ENCODE data around the gene MINDY4B.

The MINDY4B gene

GRCh38 chr3:150847433-150847832 is 57.8 kb downstream of the MINDY4B start:
- Mint-ChIP-seq H3K9me3 (peaks cover 6 to 12% of the 10 kb centered on the region in 2 donors), H3K27ac (no peak overlapping the region), H3K27me3 (peaks cover 0 to 6% of the 10 kb centered on the region in 2 donors), H3K4me1 (peaks cover 6 to 12% of the 10 kb centered on the region in 2 donors), H3K36me3 (peaks cover 7 to 13% of the 10 kb centered on the region in 2 donors), H3K4me3 (no peak overlapping the region)
- ATAC-seq (replicated peaks) (no peak), DNase-seq (no peak)

DNA sequence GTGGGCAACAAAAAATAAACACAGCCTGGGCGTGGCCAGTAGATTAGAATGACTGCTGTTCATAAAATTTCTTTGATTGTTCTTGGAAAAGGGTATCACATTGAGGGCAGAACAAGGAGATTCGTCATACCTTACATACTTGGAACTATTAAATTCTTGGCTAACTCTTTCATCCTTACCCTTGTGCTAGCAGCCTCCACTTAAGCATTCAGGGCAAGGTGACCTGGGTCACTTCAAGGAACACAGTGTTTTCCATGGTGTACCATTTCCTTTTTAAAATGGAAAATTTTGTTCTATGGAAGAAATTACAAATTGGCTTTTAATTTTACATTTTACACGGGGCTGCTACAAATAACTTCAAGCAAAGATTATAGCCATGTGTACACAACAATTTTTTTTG is 60.8 kb downstream of the MINDY4B start:
- peaks cover 7 to 15% of the 10 kb centered on the region in 2 donors for H3K27me3 Mint-ChIP-seq

DNA sequence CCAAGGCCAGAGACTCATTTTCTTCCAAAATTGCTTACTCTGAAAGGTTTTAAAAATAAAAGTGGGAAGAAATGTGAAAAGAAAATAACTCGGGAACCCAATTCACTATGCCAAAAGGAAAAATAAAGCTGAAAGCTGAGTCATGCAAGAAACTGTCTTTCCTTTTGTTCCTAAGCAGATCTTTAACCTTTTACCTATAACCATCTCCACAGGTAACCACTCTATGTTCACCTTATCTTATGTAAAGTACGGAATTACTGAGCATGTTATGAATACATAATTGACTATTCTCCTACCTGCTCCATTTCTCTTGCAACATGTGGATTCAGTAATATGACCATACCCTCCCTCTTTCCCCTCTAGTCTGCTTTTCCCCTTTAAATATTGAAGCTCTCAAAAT is 62.0 kb downstream of the MINDY4B start:
- no peaks in the 10 kb centered on the region for H3K36me3 Mint-ChIP-seq
- H3K27me3 Mint-ChIP-seq, result peaks cover 8 to 26% of the 10 kb centered on the region in 2 donors
- H3K9me3 Mint-ChIP-seq, result no peaks in the 10 kb centered on the region
- no peak overlapping the region for H3K4me3 Mint-ChIP-seq
- no peak overlapping the region for H3K27ac Mint-ChIP-seq
- H3K4me1 Mint-ChIP-seq, result peaks cover 2 to 21% of the 10 kb centered on the region in 2 donors
- no peak for ATAC-seq (replicated peaks)
- DNase-seq, result no peak

More for the DNA sequence above, 60.8 kb downstream of the MINDY4B start:
- Mint-ChIP-seq H3K9me3 (peaks cover under 1% of the 10 kb centered on the region in 2 donors), H3K27ac (no peak overlapping the region), H3K4me3 (no peak overlapping the region), H3K4me1 (peaks cover 3 to 16% of the 10 kb centered on the region in 2 donors), H3K36me3 (peaks cover 0 to under 1% of the 10 kb centered on the region in 2 donors)
- DNase-seq (no peak), ATAC-seq (replicated peaks) (no peak)

- peaks cover 13 to 26% of the 10 kb centered on the region in 2 donors for H3K27me3 Mint-ChIP-seq
- peak in 1 of 2 donors; percentile 58 for ATAC-seq (replicated peaks)
- no peaks in the 10 kb centered on the region for H3K9me3 Mint-ChIP-seq
- H3K4me3 Mint-ChIP-seq, result no peak overlapping the region
- peaks cover 4 to 26% of the 10 kb centered on the region in 2 donors for H3K4me1 Mint-ChIP-seq
- H3K36me3 Mint-ChIP-seq, result no peaks in the 10 kb centered on the region
- H3K27ac Mint-ChIP-seq, result no peak overlapping the region
- DNase-seq, result no peak
Observed at GRCh38 chr3:150840802-150841515, 64.3 kb downstream of the MINDY4B start.

- H3K27ac Mint-ChIP-seq, result no peak overlapping the region
- H3K4me3 Mint-ChIP-seq, result no peak overlapping the region
- DNase-seq, result no peak
- H3K27me3 Mint-ChIP-seq, result peaks cover 5 to 11% of the 10 kb centered on the region in 2 donors
- H3K36me3 Mint-ChIP-seq, result peaks cover 0 to 2% of the 10 kb centered on the region in 2 donors
- no peak for ATAC-seq (replicated peaks)
- H3K4me1 Mint-ChIP-seq, result peaks cover 26 to 50% of the 10 kb centered on the region in 2 donors
- H3K9me3 Mint-ChIP-seq, result peaks cover 0 to 4% of the 10 kb centered on the region in 2 donors
Observed at GRCh38 chr3:150830745-150831144, 74.5 kb downstream of the MINDY4B start.

GRCh38 chr3:150830094-150830681 is 75.1 kb downstream of the MINDY4B start:
- H3K9me3 Mint-ChIP-seq, result peaks cover 0 to 1% of the 10 kb centered on the region in 2 donors

DNA sequence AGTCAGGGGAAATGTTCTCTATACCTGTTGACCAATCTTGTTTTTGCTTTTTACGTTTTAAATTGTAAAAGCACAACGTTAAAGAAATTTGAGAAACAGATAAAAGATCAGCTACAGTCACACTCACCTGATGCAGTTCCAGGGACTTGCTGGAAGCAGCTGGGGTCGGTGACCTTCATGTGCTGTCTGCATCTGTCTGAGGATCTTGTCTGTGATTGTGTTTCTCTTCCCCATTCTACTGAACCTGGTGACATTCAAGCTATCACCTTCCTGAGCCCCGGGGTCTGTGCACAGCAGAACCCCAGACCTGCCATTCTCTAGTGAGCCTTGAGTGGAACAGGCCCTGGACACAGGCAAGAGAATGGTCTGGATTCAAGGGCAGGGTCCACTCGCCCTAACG is 75.8 kb downstream of the MINDY4B start:
- H3K9me3 Mint-ChIP-seq, result no peaks in the 10 kb centered on the region
- DNase-seq, result peak; percentile 35
- peak overlapping the region; percentile 60 for H3K27ac Mint-ChIP-seq
- H3K36me3 Mint-ChIP-seq, result no peaks in the 10 kb centered on the region
- peak; percentile 94 to 96 for ATAC-seq (replicated peaks)
- peaks cover 5 to 15% of the 10 kb centered on the region in 2 donors for H3K27me3 Mint-ChIP-seq
- H3K4me1 Mint-ChIP-seq, result peaks cover 24 to 38% of the 10 kb centered on the region in 2 donors
- peak overlapping the region in 1 of 2 donors; percentile 48 for H3K4me3 Mint-ChIP-seq

More at GRCh38 chr3:150830094-150830681, 75.1 kb downstream of the MINDY4B start:
- ATAC-seq (replicated peaks) (peak; percentile 56 to 65), DNase-seq (no peak)
- H3K27me3 Mint-ChIP-seq, result peaks cover 5 to 15% of the 10 kb centered on the region in 2 donors
- H3K27ac Mint-ChIP-seq, result no peak overlapping the region
- no peak overlapping the region for H3K4me3 Mint-ChIP-seq
- H3K4me1 Mint-ChIP-seq, result peaks cover 26 to 45% of the 10 kb centered on the region in 2 donors
- H3K36me3 Mint-ChIP-seq, result peaks cover 0 to 2% of the 10 kb centered on the region in 2 donors

DNA sequence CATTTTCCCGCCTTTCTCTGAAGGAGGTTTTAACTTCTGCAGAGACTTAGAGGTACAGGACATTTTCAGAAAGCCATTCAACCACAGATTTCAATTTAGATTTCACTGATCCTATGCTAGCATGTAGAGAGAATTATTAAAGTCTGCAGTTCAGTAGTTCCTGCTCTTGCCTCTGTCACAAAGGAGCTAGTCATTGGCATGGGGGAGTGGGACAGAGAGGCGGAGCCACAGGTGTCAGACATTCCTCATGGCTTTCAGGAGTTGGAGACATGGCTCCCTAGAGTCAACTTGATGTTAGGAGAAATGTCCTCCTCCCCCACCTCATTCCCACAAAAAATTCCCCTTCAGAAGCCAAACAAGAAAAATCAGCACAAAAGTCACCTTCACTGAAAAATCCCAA is 76.2 kb downstream of the MINDY4B start:
- Mint-ChIP-seq H3K4me1 (peaks cover 21 to 34% of the 10 kb centered on the region in 2 donors), H3K27ac (peak overlapping the region; percentile 60), H3K4me3 (peak overlapping the region in 1 of 2 donors; percentile 48), H3K9me3 (no peaks in the 10 kb centered on the region), H3K27me3 (peaks cover 6 to 16% of the 10 kb centered on the region in 2 donors), H3K36me3 (no peaks in the 10 kb centered on the region)
- ATAC-seq (replicated peaks) (peak; percentile 42 to 55), DNase-seq (no peak)

DNA sequence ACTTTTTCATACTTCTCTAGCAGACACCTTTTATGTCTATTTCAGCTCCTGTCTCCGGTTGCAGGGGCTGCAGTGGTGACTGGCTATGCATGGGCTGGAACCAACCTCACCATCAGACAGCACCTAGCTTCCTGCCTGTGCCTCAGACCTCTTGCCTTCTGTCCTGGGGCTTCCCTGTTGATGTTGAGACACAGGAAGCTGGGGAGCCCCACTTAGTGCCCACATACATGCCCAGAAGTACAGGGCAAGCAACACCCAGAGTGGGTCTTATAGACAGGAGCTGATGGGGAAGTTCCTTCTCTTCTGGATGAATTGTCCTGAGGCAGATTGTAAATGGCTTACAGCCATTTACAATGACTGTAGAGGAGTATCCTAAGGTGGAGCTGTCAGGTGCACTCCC is 77.0 kb downstream of the MINDY4B start:
- Mint-ChIP-seq H3K4me3 (no peak overlapping the region), H3K27ac (no peak overlapping the region), H3K9me3 (no peaks in the 10 kb centered on the region), H3K36me3 (no peaks in the 10 kb centered on the region), H3K4me1 (peaks cover 21 to 34% of the 10 kb centered on the region in 2 donors), H3K27me3 (peaks cover 11 to 22% of the 10 kb centered on the region in 2 donors)
- ATAC-seq (replicated peaks) (no peak), DNase-seq (no peak)

- Mint-ChIP-seq H3K4me1 (peaks cover 19 to 29% of the 10 kb centered on the region in 2 donors), H3K36me3 (no peaks in the 10 kb centered on the region), H3K27me3 (peaks cover 11 to 22% of the 10 kb centered on the region in 2 donors), H3K4me3 (no peak overlapping the region), H3K27ac (no peak overlapping the region), H3K9me3 (no peaks in the 10 kb centered on the region)
- ATAC-seq (replicated peaks) (no peak), DNase-seq (no peak)
Observed at GRCh38 chr3:150826466-150827282, 78.6 kb downstream of the MINDY4B start.

- no peak overlapping the region for H3K27ac Mint-ChIP-seq
- DNase-seq, result no peak
- H3K4me1 Mint-ChIP-seq, result peaks cover 19 to 27% of the 10 kb centered on the region in 2 donors
- peaks cover 11 to 21% of the 10 kb centered on the region in 2 donors for H3K27me3 Mint-ChIP-seq
- ATAC-seq (replicated peaks), result no peak
- H3K36me3 Mint-ChIP-seq, result no peaks in the 10 kb centered on the region
- H3K9me3 Mint-ChIP-seq, result no peaks in the 10 kb centered on the region
- H3K4me3 Mint-ChIP-seq, result no peak overlapping the region
Observed at GRCh38 chr3:150825916-150826377, 79.3 kb downstream of the MINDY4B start.

DNA sequence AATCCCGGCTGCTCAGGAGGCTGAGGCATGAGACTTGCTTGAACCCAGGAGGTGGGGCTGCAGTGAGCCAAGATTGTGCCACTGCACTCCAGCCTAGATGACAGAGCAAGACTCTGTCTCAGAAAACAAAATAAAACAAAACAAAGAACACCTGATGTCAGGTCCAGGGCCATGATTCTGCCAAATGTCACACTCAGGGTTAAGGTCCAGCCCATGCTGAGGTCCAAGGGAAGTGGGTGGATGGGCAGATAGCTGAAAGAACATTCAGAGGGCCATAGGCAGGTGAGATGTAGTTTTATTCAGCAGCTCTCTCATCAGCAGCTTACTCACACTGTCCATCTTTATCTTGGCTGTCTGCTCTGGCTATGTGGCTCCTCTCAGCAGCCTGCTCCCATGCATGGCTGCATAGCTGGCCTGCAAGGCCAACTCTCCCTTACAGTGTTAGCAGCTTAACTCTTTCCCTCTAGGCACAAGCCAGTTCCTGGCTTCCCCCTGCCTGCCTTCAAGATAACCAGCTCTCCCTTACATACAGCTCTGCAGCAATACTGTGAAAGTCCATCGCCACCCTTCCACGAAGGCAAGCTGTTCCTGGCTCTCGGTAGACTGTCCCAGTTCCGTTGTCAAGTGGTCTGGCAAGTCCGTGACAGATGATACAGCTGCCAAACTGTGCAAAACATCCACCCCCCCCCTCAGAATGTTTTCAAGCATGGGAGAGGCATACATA is 79.9 kb downstream of the MINDY4B start:
- ATAC-seq (replicated peaks), result no peak
- Mint-ChIP-seq H3K9me3 (no peaks in the 10 kb centered on the region), H3K36me3 (no peaks in the 10 kb centered on the region), H3K4me3 (no peak overlapping the region), H3K27ac (no peak overlapping the region), H3K27me3 (peaks cover 11 to 17% of the 10 kb centered on the region in 2 donors), H3K4me1 (peaks cover 19 to 23% of the 10 kb centered on the region in 2 donors)
- DNase-seq, result no peak

DNA sequence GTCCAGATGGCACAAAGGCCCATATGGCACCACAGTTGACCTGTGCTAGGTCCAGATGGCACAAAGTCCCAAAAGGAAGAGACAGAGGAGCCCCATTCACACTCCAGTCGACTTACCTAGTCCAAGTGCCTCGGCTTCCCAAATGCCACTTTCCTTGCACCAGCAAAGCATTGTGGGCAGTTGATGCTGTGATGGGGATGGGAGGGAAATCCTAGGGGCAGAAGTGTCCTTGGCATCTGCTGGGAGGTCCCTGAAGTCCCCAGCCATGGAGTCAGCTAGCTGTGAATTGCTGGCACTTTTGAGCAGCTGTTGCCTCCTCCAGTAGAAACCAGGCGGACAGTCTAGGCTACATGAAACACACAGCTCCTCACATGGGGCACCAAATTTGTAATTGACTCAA is 82.0 kb downstream of the MINDY4B start:
- peaks cover 11 to 17% of the 10 kb centered on the region in 2 donors for H3K27me3 Mint-ChIP-seq
- H3K36me3 Mint-ChIP-seq, result no peaks in the 10 kb centered on the region
- no peaks in the 10 kb centered on the region for H3K9me3 Mint-ChIP-seq
- DNase-seq (no peak), ATAC-seq (replicated peaks) (no peak)
- H3K4me3 Mint-ChIP-seq, result no peak overlapping the region
- no peak overlapping the region for H3K27ac Mint-ChIP-seq
- peaks cover 5% of the 10 kb centered on the region in 2 donors for H3K4me1 Mint-ChIP-seq

All from stimulated activated naive B cell treated with anti-CD40 and anti-IgM and Interleukin-4, amounts not matched to agents 10 μg/mL and 1 μg/mL and 100 μg/mL, for 72 hours (primary cell).